HepG2 (cell line): ENCODE measurements around the gene RSPH1.

ENCODE experiments used
- ATF3 ChIP-seq: sonication (generic); formaldehyde crosslinking; IDR thresholded peaks from 2 replicates; pipeline ENCODE4 v1.4.0; 2020; ENCODE audit warnings: missing genetic modification reagents
- BCLAF1 ChIP-seq: fragments of 450-650 bp; IDR thresholded peaks from 2 replicates; pipeline ENCODE4 v1.6.1; 2017; ENCODE audit warnings: mild to moderate bottlenecking
- CTCF ChIP-seq: sonication (generic); formaldehyde crosslinking; IDR thresholded peaks from 2 replicates; pipeline ENCODE4 v1.5.0; 2020; ENCODE audit warnings: mild to moderate bottlenecking, missing genetic modification reagents, moderate library complexity
- POLR2AphosphoS2 ChIP-seq: IDR thresholded peaks from 2 replicates; pipeline ENCODE4 v1.6.1; 2011; ENCODE audit warnings: low read depth, low read length, improper control_type of control experiment

GRCh38 chr21:42425591-42425990 is 70.4 kb downstream of the RSPH1 start:
- no peak for TF ChIP-seq POLR2AphosphoS2
- TF ChIP-seq ATF3, result no peak
- no peak for TF ChIP-seq CTCF
- TF ChIP-seq BCLAF1, result no peak
